ENCODE results near the gene SNX13. TPM values are rescaled to one million over a fixed set of nuclear protein-coding genes. Genes with fewer than 3 reads are reported as not detected.
"Not testable (repeated sequence)": the region's sequence is repeated elsewhere in the genome, so short reads cannot be mapped to it uniquely, and the experiment has no call there.

Gene SNX13
- total RNA-seq, 1 experiment from 2014 or later = 54.7 TPM

DNA sequence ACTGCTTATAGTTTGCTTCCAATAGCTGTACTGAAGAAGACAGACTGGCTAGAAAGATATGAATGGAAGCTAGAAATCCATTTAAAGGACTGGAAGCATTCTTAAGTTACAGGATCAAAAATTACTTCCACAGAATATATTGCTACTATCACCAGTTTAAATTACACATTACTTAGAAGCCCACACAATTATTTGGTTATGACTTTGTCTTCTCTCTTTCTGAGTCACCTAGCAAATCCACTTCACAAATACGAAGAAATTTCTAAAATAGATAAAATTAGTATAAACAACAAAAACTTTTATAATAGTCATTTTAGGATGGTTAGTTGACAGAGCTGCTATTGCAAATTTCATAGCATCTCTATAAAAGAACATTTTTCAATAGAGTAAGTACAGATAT, 108.1 kb downstream of the SNX13 start:
- in situ Hi-C loops (cut with HindIII; ENCODE audit: low pct_unique_long_range_greater_than_20kb, low sequenced_read_pairs) = no loop called here
- DNase-seq (ENCODE audit: low read depth, low spot score) = no peak

DNA sequence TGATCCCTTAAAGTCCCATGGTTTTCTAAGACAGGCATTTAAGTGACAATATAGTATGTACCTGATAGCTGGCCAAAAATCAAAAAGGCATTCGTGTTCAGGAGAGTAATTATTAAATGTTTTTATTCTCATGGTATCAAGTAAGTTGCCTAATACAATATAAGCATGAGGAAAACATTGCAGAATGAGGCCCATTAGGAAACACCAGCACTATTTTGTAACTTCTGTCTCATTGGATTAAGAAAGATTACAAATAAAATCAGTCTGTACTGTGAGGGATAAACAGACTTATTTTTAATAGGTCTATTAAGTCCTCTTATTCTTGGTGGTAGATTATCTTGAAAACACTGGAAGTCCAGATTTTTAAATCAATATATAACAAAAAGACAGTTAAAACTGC, 110.1 kb downstream of the SNX13 start:
- DNase-seq (ENCODE audit: low read depth, low spot score) = no peak
- in situ Hi-C loops (cut with HindIII; ENCODE audit: low pct_unique_long_range_greater_than_20kb, low sequenced_read_pairs) = no loop called here

DNA sequence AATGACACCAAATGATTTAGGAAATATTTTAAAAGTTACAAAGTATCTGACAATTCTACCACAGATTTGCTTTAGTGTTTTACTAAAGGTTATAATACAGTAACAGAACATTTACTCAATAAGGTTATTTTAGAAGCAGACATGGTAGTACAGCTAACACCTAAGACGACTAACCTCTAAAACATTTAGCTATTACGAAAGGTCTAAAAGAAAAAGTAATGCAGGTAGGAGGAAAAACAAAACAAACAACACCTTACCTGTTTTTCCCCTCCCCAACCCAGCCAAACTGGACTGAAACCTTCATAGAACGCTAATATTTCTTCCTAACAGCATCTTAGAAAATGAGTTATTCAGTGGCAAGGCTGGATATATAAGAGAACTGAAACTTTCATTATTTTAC, 111.3 kb downstream of the SNX13 start:
- in situ Hi-C loops (cut with HindIII; ENCODE audit: low pct_unique_long_range_greater_than_20kb, low sequenced_read_pairs) = no loop called here
- DNase-seq (ENCODE audit: low read depth, low spot score) = no peak

DNA sequence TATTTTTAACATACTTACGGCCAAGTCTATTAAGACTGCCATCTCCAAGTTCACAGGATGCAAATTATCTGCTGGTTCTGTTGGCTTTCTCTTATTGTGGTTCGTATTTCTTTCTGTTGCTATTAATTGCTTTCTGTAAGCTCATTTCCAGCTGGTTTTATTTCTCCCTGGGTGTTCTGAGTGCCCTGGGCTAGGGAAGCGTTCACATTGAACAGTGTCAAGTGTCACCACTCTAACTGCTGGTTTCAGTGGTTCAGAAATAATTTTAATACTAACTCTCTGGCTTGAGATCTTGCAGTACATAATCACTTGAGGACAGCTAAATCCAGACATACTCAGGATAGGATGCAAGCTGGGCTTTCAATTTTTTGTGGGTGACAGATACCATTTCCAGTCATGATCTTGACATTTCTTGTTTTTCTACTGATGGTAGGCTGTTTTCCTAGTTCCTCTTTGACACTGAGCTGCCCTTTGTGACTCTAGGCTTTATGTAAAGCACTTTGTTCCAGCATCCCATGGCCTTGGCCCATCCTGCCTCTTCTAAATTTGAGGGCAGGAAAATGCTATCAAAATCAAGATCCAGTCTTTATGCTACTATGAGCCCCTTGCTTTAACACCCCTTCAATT, 117.6 kb downstream of the SNX13 start:
- no peak for DNase-seq (ENCODE audit: low read depth, low spot score)
- in situ Hi-C loops (cut with HindIII; ENCODE audit: low pct_unique_long_range_greater_than_20kb, low sequenced_read_pairs) = no loop called here

DNA sequence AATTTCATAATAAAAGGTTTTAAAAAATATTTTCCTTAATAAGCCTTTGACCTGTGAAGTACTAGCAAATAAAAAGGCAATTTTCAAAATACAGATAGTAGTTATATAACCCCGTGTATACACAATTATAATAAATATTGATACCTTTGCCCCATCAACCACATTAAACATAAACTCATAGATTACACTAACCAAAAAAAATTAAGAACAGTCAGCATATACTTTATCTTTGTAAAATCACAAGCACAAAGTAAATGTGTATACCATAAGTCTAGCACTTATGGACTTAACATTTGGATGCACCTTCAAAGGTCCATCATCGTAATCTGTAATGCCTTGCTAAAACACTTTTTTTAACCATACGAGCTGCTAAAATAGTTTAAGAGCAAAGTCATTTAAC, 123.4 kb downstream of the SNX13 start:
- no peak for DNase-seq (ENCODE audit: low read depth, low spot score)
- in situ Hi-C loops (cut with HindIII; ENCODE audit: low pct_unique_long_range_greater_than_20kb, low sequenced_read_pairs) = no loop called here

DNA sequence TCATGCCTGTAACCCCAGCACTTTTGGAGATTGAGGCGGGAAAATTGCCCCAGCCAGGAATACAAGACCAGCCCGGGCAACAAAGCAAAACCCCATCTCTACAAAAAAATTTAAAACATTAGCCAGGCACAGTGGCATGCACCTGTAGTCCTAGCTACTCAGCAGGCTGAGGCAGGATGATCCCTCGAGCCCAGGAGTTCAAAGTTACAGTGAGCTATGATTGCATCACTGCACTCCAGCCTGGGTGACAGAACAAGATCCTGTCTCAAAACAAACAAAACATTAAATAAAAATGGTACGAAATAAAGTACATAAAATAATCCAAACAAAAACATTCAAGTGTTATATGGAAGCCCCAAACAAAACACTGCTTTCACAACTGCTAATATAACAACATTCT, 125.0 kb downstream of the SNX13 start:
- no peak for DNase-seq (ENCODE audit: low read depth, low spot score)
- in situ Hi-C loops (cut with HindIII; ENCODE audit: low pct_unique_long_range_greater_than_20kb, low sequenced_read_pairs) = no loop called here

DNA sequence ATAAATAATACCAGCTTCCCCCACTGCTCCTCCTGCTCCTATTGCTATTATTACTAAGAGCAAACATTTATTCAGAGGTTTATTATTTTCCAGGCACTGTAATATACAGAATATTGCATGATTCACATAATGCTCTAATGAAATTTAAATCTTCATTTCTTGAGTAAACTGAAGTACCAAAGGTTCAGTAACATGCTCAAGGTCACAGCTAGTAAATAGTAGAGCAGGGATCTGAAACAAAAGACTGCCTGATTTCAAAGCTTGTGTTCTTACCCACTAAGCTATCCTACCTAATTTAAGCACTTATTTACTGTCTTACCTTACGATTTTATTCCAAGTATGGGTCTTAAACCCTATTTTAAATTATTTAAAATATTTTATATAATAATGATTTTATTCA, 126.2 kb downstream of the SNX13 start:
- in situ Hi-C loops (cut with HindIII; ENCODE audit: low pct_unique_long_range_greater_than_20kb, low sequenced_read_pairs) = no loop called here

DNA sequence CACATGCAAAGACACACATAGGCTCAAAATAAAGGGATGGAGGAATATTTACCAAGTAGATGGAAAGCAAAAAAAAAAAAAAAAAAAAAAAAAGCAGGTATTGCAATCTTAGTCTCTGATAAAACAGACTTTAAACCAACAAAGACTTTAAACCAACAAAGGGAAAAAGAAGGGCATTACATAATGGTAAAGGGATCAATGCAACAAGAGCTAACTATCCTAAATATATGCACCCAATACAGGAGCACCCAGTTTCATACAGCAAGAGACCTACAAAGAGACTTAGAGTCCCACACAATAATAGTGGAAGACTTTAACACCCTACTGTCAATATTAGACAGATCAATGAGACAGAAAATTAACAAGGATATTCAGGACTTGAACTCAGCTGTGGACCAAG, 131.1 kb downstream of the SNX13 start:
- in situ Hi-C loops (cut with HindIII; ENCODE audit: low pct_unique_long_range_greater_than_20kb, low sequenced_read_pairs) = not testable (repeated sequence)

More for the DNA sequence above, 126.2 kb downstream of the SNX13 start:
- no peak for DNase-seq (ENCODE audit: low read depth, low spot score)

DNA sequence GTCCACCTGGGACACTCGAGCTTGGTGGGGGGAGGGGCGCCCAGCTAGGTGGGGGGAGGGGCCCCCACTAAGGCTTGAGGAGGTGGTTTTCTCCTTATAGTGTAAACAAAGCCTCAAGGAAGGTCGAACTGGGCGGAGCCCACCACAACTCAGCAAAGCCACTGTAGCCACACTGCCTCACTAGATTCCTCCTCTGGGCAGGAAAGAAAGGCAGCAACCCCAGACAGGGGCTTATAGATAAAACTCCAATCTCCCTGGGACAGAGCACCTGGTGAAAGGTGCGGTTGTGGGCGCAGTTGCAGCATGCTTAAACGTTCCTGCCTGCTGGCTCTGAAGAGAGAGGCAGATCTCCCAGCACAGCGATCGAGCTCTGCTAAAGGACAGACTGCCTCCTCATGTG, 133.1 kb downstream of the SNX13 start:
- DNase-seq (ENCODE audit: low read depth, low spot score) = no peak
- in situ Hi-C loops (cut with HindIII; ENCODE audit: low pct_unique_long_range_greater_than_20kb, low sequenced_read_pairs) = no loop called here

More for the DNA sequence above, 131.1 kb downstream of the SNX13 start:
- not testable (repeated sequence) for DNase-seq (ENCODE audit: low read depth, low spot score)

DNA sequence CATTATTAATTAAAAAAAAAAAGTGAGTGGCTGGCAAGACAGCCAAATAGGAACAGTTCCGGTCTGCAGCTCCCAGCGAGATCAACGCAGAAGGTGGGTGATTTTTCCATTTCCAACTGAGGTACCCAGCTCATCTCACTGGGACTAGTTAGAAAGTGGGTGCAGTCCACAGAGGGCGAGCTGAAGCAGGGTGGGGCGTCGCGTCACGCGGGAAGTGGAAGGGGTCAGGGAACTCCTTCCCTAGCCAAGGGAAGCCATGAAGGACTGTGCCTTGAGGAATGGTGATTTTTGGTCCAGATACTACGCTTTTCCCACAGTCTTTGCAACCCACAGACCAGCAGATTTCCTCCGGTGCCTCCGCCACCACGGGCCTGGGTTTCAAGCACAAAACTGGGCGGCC, 133.7 kb downstream of the SNX13 start:
- in situ Hi-C loops (cut with HindIII; ENCODE audit: low pct_unique_long_range_greater_than_20kb, low sequenced_read_pairs) = no loop called here
- no peak for DNase-seq (ENCODE audit: low read depth, low spot score)

DNA sequence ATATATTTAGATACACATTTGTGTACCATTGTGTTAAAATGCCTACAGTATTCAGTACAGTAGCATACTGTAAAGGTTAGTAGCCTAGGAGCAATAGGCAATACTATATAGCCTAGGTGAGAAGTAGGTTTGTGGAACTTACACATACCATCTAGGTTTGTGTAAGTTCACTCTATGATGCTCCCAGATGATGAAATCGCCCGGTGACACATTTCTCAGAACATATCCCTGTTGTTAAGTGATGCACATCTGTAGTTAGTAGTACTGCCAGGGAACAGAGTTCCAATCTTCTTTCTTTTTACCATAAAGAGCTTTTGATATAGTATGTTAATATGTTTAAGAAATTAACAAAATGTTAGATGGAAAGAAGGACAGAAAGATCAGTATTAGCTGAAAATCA, 138.2 kb downstream of the SNX13 start:
- in situ Hi-C loops (cut with HindIII; ENCODE audit: low pct_unique_long_range_greater_than_20kb, low sequenced_read_pairs) = no loop called here
- no peak for DNase-seq (ENCODE audit: low read depth, low spot score)

DNA sequence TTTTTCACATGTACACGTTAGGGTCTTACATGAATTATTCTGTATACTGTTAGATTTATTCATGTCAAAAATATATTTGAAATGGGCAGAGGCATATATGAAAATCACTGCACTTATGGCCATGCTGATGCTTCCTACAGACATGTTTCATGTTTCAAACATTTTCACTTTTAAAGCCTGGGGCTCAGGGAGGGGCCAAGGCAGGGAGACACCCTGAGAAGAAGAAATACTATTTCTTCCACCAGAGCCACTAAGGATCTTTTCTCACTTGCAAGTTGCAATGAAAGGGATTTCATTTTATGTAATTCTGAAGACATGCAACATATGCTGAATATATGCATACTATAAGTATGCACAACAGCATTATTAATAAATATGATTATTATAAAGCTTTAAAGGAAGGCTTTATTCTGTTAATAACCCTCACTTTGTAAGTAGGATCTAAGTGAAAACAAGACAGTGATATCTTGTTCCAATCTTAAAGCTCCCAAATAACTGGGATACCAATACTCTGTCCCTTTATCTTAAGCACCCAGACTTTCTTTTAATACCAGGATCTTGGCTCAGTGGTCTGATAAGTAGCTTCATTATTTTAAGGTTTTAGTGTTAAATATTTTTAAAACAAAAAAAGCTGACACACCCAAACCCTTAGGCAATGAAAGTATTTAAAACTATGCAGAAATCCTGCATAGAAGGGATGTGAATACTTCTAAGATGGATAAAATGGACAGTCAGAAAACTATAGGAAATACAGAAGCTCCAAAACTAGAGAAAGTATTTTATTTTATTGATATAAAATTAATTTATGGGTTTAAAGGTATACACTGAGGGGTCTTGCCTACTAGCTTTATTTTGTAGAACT, 148.0 kb downstream of the SNX13 start:
- DNase-seq (ENCODE audit: low read depth, low spot score) = no peak
- in situ Hi-C loops (cut with HindIII; ENCODE audit: low pct_unique_long_range_greater_than_20kb, low sequenced_read_pairs) = no loop called here

DNA sequence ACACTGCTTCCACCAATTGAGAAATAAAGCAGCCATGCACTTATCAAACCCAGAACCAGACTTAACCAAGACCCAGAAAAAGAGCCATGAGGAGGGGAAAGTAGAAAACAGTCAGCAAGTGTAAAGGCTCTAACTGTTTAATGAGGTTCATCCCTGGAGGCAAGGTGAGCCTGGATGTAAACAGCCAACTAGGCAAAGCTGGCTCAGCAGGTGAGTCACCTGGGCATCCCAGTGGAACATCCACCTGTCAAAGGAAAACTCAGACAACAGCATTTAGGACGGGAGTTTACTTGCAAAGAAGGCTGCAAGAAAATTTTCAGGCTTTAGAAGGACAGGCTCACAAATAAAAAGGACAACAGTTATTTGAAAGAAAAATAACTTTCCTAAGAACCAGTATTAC, 153.0 kb downstream of the SNX13 start:
- DNase-seq (ENCODE audit: low read depth, low spot score) = no peak
- in situ Hi-C loops (cut with HindIII; ENCODE audit: low pct_unique_long_range_greater_than_20kb, low sequenced_read_pairs) = no loop called here

DNA sequence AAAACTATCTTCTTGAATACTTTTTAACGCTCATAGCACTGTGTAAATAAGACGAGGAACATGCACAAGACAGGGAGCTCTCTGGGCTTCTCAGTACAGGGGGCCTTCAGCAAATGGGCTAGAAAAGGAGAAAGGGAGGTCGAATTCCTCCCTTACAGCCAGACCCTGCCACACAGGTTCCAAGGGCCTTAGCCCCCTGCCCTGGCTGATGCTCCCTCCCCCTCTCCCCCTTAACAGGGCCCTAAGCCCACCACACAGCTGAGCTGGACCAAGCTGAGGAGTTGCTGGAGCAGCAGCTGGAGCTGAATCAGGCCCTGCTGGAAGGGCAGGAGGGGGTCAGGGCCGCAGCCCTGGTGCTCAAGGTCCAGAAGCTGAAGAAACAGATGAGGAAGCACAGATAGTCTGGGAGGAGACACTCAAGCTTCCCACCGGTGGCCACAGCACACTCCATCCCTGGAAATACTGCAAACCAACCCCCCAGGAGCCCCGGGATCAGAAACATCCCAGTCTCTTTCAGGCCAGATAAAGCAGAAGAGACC, 153.9 kb downstream of the SNX13 start:
- no peak for DNase-seq (ENCODE audit: low read depth, low spot score)
- in situ Hi-C loops (cut with HindIII; ENCODE audit: low pct_unique_long_range_greater_than_20kb, low sequenced_read_pairs) = no loop called here

DNA sequence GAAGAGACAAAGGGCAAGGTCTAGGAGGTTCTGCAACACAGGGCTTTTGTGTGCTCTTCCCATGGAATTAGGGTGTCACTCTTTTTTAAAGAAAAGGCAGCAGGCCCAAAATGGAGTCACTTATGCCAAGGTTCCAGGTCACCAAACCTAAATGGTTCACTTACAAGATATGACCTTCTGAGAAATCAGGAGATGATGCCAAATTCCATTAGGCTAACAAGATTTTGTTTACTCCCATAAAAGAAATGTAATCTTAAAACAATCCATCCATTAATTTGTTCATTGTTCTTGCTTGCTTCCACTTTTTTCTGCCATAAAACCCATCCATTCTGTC, 158.1 kb downstream of the SNX13 start:
- in situ Hi-C loops (cut with HindIII; ENCODE audit: low pct_unique_long_range_greater_than_20kb, low sequenced_read_pairs) = no loop called here
- DNase-seq (ENCODE audit: low read depth, low spot score) = no peak

DNA sequence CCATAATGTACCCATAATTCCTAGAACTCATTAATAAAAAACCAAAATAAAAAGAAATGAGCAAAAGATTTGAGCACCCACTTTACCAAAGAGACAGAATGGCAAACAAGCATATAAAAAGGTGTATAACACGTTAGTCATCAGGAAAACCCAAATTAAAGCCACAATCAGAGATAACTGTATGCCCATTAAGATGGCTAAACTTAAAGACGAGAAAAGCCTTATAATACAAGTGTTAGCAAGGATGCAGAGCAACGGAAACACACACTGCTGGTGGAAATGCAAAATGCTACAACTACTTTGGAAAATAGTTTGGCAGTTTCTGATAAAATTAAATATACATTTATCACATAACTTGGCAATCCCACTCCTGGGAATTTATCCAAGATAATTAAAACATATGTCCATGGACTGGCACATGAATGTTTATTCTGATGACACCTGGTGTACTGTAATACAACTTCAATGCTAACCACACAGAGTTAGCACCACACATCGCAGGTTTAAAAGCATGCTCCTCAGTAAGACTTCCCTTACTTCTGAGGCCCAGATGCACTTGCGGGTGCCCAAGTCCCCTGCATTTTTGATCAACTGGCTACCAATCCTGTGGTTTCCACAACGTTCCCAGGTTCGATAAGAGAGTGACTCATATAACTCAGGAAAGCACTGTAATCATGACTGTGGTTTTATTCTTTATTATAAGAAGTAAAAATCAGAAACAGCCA, 158.6 kb downstream of the SNX13 start:
- no peak for DNase-seq (ENCODE audit: low read depth, low spot score)
- in situ Hi-C loops (cut with HindIII; ENCODE audit: low pct_unique_long_range_greater_than_20kb, low sequenced_read_pairs) = no loop called here

DNA sequence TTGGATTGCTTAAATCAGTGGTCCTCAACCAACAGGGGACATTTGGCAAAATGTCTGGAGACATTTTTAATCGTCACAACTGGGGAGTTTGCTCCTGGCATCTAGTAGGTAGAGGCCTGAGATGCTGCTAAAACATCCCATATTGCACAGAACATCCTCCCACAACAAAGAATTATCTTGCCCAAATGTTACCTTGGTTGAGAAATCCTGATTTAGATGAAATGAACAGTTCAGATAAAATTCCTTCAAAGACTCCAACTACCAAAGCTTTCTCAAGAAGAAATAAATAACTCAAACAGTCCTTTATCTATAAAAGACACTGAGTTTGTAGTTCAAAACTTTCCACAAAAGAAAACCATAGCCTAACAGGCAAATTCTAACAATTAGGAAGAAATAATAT, 160.9 kb downstream of the SNX13 start:
- DNase-seq (ENCODE audit: low read depth, low spot score) = no peak
- in situ Hi-C loops (cut with HindIII; ENCODE audit: low pct_unique_long_range_greater_than_20kb, low sequenced_read_pairs) = no loop called here

DNA sequence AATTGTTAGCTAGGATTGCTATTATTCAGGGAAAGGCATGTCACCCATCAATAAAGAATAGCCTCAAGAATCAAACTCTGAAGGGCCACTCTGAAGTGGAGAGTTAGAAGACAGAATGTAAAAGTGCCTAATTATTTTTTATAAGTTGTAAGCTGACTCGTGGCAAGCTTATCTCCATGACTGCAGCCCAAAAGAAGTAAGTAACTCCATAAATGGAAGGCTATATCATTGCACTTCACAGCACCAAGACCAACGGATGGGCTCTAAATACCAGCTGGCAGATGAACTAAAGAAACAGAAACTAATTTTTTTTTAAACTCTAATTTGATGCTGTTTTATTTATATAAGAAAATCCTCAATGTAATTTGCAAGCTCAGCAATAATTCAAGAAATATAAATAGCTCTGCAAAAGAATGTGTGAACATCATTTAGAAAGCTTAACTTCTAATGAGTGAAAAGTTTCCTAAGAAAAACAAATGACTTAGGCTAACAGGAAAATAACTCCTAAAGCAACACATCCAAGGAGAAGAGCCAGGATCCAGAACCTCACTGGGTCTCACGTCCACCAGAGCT, 165.5 kb downstream of the SNX13 start:
- no peak for DNase-seq (ENCODE audit: low read depth, low spot score)
- in situ Hi-C loops (cut with HindIII; ENCODE audit: low pct_unique_long_range_greater_than_20kb, low sequenced_read_pairs) = no loop called here
